ENCODE data around the gene RTP5. TPM values are rescaled to one million over a fixed set of nuclear protein-coding genes. Genes with fewer than 3 reads are reported as not detected.
A peak's percentile ranks its signal among the peaks of the same experiment; 100 is the strongest.
"Not testable (repeated sequence)": the region's sequence is repeated elsewhere in the genome, so short reads cannot be mapped to it uniquely, and the experiment has no call there.

RTP5 gene
- total RNA-seq, 1 experiment from 2014 or later = not detected

DNA sequence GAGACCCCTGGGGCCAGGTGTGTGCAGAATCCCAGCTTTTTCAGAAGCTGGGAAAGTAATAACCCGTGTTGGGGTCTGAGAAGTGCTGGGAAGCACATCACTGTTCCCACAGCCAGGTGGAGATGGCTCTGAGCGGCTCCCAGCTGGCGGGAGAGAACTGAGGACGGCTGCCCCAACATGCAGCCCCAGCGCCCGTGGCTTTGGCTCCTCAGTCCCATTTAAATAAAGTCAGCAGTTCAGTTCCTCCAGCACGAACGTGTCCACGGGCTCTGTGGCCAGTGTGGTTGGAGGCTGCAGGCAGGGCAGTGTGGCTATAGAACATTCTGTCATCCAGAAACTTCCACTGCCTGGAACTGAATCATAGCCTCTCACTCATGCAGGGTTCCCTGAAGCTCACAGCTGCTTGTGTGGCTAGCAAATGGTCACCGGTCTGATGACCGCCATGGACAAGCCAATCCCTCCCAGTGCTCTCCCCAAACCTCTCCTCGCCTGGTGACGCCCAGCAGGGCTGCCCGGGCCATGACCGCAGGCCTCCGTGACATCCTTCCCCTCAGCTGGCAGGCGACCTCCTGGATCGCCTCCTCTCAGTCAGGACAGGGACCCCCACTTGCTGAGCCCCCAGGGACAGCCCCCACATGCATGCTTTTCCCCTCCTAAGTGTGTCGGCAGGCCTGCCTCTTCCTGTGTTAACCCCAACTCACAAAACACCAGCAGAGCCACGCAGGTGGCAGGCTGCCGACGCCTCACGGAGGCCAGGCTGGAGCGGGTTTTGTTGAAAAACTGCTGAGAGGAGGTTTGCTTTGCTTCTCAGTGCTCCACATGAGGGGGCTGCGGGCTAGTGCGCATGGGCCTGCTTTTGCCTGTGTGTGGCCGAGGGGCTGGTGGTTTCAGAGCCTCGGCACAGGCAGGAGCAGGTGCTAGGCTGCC, 1.3 kb downstream of the RTP5 start:
- DNase-seq (ENCODE audit: low read depth) = no peak

DNA sequence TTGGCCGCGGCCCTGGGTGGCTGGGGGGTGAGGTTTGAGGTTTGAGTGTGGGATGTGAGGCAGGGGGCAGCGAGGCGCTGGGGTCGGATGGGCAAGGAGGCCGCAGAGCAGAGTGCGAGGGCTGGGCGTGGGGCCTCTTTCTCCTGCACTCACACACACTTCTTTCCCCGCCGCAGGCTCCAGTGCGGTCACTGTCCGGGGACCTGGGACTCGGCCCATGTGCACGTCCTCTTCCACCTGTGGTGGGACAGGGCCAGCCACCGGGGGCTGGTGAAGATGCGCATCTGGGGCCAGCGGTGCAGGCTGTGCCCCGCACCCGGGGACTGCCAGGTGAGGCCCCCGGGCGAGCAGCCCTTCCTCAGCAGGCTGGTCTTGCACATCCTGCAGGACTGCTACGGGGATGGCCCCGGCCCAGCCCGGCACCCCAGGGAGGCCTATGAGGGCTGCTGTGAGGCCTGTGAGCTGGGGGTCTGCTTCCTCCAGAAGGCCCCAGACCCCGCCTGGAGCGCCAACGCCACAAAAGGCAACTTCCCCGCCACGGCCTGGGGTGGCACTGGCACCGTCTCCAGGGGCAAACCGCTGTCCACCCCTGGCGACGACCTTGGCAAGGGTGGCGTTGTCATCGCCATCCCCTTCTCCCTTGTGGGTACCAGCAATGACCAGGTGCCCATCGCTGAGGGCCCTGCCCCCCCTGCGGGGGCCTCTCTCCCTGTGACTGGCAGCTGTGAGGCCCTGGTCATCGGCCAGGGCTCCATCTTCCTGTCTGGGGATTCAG, 2.2 kb downstream of the RTP5 start:
- no peak for DNase-seq (ENCODE audit: low read depth)

DNA sequence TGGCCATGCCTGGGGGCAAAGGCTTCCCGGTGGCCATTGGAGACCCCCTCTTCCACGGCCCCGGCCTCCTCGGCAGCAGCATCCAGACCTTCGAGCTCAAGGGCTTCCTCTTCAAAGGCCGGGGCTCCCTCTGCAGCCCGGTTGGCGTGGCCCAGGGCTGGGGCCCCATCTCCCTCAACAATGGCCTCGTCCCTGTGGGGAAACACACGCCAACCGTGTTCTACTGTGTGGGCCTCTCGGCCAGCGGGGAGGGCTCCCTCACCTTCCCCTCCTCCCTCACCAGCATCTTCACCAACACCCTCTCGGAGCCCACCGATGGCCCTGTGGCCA, 2.7 kb downstream of the RTP5 start:
- DNase-seq (ENCODE audit: low read depth) = no peak

DNA sequence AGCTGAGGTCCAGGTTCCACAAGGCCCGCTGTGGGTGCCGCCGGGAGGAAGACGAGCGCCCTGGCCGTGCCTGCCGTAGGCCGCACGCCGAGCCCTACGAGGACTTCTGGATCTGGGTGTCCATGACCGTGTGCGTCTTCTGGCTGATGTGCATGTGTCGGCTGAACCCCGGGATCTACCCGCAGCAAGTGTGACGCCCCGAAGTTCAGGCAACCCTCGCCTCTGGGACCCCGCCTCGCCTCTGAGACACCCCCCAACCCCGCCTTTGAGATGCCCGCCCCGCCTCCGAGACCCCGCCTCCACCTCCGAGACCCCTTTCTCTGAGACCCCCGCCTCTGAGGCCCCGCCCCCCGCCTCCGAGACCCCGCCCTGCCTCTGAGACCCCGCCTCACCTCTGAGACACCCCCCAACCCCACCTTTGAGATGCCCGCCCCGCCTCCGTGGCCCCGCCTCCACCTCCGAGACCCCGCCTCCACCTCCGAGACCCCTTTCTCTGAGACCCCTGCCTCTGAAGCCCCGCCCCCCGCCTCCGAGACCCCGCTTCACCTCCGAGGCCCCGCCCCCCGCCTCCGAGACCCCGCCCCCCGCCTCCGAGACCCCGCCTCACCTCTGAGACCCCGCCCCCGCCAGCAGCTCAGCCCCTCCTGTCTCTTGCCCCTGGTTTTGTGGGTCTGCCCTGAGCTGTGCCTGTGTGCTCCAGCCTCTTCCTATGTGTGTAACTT, 3.7 kb downstream of the RTP5 start:
- DNase-seq (ENCODE audit: low read depth) = no peak

DNA sequence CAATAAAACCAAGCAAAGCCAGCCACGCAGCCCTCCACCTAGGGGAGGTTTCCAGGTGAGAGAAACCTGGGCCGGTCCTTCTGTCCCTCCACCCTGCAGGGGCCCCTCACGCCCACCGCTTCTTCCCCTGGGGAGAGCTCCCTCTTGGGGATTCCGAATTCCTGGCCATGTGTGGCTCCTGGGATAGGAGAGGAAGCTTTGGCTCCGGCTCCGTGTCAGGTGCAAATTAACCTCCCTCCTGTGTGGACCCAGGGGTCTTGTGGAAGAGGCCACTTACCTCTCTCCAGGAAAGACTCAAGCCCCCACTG, 4.2 kb downstream of the RTP5 start:
- DNase-seq (ENCODE audit: low read depth) = no peak

DNA sequence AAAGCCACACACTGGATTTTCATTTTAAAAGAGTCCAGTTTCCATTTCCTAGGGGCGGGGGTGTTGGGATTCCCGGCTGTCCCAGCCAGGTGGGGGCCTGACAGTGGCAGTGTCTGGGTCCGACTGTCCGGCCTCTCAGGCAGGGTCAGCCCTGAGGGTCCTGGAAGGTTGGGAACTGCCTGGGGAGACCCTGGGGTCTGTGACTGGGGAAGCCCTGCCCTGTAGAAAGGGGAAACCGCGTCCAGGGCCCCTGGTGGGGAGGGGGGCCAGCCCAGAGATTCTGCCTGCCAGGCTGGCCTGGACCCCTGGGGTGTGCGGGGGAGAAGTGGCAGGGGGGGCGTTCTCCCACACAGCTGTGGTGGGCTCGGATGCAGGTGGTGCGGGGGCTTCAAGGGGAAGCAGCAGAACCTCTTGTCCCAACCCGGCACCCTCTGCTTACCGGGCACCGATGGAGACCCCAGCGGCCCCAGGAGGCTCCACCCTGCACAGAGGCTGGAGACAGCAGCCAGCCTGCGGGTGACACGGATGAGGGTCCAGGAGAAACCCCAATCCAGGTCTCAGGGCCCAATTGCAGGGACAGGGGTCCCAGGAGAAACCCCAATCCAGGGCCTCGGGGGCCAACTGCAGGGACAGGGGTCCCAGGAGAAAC, 4.9 kb downstream of the RTP5 start:
- no peak for DNase-seq (ENCODE audit: low read depth)

DNA sequence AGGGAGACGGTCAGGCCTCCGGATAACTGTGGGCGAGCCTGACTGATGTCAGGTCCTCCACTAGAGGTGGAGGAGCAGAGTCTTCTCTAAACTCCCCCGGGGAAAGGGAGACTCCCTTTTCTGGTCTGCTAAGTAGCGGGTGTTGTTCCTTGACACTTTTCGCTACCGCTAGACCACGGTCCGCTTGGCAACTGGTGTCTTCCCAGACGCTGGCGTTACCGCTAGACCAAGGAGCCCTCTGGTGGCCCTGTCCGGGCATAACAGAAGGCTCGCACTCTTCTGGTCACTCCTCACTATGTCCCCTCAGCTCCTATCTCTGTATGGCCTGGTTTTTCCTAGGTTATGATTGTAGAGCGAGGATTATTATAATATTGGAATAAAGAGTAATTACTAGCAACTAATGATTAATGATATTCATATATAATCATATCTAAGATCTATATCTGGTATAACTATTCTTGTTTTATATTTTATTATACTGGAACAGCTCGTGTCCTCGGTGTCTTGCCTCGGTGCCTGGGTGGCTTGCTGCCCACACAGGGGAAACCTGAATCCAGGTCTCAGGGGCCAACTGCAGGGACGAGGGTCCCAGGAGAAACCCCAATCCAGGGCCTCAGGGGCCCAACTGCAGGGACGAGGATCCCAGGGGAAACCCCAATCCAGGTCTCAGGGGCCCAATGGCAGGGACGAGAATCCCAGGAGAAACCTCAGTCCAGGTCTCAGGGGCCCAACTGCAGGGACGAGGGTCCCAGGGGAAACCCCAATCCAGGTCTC, 6.4 kb downstream of the RTP5 start:
- DNase-seq (ENCODE audit: low read depth) = not testable (repeated sequence)

DNA sequence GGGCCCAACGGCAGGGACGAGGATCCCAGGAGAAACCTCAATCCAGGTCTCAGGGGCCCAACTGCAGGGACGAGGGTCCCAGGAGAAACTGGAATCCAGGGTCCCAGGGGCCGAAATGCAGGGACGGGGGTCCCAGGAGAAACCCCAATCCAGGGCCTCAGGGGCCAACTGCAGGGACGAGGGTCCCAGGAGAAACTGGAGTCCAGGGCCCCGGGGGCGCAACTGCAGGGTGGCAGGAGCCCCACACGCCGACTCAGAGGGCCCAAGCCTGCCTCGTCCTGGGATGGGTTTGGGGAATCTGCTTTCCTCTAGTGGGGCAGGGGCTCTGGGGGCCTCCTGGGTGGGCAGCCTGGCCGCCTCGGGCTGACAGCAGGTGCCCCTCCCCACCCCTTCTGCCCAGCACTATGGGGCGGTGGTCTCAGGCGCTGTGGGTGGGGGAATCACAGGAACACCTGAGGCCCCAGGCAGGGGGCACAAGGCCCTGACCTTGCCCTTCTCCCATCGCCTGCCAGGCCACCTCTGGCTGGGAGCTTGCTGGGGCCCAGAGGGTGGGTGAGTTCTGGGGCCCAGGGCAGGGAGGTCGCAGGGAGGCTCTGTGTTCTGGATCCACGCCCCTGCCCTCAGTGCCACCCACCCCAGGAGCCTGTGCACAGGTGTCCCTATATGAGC, 7.1 kb downstream of the RTP5 start:
- no peak for DNase-seq (ENCODE audit: low read depth)

DNA sequence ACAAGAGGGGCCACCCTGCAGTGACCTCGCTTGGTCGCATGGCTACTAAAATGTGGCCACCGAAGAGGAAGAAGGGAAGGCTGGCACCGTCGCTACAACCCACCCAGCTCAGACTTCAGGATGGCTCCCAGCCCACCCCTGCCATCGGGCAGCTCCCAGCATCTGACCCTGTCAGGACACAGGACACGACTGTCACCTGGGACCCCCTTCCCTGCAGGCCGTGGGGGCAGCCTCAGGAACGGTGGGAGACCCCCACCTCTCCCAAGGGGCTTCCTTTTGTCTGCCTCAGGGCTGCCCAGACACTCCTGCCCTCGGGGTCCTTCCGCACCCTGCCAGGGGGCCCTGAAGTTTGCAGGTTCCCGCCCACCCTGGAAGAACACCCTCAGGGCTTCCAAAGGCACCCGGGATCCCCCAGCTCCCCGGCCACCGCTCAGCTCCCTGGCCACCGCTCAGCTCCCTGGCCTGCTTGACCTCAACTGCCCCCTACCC, 7.7 kb downstream of the RTP5 start:
- no peak for DNase-seq (ENCODE audit: low read depth)

DNA sequence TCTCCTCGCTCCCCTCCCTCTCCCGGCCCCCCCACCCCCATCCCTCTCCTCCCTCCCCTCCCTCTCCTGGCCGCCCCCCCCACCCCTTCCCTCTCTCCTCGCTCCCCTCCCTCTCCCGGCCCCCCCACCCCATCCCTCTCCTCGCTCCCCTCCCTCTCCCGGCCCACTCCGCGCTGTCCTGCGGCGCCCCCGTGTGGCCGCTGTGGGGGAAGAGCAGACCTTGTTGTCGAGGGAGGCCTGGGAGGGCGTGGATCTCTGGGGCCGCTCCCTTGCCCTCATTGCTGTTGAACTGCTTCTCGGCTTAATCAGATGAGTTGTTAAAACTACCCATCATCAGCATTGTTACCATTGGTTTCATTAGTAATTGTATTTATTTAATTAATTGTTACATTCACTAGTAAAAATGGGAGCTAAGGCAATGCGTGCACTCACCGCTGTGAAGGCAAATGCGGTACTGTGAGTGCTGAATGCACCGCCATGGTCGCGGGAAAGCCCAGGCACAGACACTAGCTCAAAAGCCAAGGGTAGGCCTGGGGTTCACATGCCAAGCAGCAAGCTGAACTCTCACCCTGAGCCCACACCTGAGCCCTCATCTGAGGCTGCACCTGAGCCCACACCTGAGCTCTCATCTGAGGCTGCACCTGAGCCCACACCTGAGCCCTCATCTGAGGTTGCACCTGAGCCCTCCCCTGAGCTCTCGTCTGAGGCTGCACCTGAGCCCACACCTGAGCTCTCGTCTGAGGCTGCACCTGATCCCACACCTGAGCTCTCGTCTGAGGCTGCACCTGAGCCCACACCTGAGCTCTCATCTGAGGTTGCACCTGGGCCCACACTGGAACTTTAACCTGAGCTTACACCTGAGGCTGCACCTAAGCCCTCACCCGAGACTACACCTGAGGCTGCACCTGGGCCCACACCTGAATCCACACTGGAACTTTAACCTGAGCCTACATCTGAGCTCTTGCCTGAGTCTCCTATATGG, 8.8 kb downstream of the RTP5 start:
- DNase-seq (ENCODE audit: low read depth) = peak; percentile 59

DNA sequence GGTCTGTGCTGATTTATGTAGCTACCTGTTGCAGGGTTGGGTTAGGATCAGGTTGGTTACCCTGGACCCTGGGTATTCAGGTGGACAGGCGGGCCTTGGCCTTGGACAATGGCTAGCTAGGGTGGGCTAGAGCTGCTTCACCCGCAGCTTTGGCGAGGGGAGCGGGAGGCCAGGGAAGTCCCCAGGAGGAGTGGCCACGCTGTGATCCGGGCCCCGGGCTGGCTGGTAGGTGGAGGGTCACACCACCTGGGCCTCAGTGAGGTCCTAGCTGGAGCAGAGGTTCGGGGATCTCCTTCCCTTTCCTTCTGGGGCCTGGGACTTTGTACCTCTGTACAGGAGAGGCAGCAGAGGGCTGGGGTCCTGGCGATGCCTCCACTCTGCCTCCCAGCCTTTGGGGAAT, 9.8 kb downstream of the RTP5 start:
- DNase-seq (ENCODE audit: low read depth) = no peak

DNA sequence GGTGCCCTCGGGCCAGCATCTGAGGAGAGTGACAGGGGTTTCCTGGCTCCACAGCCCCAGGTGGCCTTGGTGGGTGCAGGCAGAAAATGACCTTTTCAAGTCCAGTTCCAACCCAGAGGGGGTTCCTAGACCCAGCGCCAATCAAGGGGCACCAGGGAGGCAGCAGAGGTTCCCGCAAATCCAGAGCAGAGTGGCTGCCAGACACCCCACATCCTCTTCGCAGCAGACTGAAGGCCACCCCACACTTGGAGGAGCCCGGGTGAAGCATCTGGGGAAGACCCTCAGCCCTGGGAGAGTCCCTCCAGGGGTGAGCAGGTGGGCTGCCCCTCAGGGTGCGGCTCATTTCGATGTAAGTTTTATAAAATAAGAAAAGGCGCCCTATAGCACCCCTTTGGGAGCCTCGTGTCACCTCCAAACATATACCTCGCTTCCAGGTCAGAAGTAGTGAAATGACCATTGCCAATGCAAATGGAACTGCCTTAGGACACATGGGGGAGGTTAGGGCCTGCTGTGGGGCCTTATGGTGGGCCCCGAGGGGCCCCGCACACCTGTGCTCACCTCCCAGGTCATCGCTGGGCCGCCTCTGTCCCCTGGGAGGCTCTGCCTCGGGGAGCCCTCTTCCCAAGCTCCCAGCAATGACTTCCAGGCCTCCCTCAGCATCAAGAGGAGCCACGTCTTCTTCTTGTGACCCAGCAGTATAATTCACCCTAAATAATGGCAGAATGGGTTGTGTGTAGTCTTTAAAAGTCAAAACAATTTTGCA, 11.0 kb downstream of the RTP5 start:
- DNase-seq (ENCODE audit: low read depth) = no peak

DNA sequence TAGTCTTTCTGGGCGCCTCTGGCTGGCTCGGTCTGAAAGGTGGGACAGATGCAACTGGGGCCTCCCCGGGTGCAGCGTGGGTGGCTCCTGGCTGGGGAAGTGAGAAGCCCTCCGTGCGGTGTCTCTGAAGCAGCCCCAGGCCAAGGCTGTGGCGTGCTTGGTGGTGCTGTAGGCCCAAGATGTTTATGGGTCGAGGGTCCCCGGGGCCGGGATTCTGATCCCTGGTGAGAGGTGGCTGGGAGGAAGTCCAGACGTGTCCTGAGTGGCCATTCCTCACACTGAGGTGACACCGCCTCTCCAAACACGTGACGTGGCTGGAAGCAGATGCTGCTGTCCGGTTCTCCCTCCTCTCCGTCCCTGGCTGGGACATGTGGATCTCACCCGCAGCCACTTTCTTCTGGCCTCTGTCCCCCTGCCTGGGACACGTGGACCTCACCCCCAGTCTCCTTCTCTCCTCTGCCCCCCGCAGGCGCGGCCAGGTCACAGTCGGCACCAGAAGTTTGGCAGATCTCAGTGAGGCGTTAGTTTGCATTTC, 12.6 kb downstream of the RTP5 start:
- DNase-seq (ENCODE audit: low read depth) = no peak

DNA sequence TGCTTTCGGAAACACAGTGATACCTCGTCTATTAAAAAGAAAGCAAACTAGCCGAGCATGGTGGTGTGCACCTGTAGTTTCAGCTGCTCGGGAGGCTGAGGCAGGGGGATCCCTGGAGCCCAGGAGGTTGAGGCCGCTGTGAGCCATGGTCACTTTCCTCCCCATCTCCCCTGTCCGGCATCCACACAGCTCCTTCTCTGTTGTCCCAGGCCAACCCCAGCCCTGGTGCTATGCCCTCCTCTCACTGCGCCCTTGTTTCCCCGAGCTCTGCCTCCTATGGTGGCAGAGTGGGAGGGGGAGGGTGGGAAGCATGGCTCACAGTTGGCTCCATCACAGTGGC, 15.4 kb downstream of the RTP5 start:
- DNase-seq (ENCODE audit: low read depth) = no peak

DNA sequence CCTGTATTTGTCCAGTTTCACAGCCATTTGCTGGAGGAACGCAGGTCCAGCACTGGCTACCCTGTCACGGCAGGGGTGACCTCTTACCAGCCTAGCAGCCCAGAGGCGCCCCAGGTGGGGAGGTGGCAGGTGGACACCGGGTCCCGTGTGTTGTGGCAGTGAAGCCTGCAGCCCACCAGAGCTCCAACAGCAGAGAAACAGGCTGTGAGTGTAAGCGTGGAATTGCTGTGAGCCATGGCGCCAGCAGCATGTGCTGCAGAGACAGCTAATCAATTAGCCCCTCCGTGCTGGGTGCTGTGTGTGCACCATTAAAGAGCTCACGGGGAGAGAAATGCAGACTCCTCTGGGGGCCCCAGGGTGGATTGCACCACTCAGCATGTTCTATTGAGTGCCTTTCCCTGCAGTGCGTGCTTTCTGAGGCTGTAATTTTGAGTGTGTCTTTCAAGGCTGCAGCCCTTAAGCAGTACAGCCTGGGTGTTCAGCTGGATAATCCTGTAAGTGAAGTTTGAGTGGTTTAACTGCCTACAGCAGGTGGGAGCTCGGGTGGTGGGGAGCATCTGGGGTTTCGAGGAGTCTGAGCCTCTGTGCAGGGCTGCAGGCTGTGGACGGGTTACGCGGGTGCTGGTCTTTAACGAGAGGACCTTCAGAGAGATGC, 15.9 kb downstream of the RTP5 start:
- no peak for DNase-seq (ENCODE audit: low read depth)

DNA sequence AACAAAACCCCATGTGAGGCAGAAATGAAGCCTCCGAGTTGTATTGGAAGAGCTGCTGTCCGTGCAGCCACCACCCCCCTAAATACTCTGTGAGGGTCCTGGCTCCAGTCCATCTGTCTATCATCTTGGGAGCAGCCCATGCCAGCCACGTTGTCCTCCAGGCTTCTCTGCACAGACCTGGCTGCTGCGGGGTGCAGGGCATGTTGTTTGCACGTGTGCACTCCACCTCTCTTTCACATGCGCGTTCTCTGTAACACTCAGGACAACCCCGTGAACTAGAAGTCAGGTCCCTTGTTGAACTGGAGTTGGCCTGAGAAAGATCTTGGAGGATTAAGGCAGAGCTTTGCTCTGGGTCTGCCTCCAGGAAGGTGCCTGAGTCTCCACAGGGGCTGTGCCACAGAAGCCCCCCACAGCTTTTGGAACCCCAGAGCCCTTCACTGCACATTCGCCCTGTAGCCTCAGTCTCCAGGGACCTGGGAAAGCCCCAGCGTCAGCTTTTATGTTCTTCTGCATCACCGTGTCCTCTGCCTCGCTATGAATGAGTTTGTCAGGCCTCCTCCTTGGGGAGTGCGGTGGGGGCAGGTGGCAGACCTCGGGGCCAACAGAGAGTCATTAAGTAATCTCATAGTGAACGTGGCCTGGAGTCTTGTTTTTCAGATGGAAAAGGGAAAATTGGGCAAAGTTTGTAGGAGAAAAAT, 16.6 kb downstream of the RTP5 start:
- DNase-seq (ENCODE audit: low read depth) = no peak

DNA sequence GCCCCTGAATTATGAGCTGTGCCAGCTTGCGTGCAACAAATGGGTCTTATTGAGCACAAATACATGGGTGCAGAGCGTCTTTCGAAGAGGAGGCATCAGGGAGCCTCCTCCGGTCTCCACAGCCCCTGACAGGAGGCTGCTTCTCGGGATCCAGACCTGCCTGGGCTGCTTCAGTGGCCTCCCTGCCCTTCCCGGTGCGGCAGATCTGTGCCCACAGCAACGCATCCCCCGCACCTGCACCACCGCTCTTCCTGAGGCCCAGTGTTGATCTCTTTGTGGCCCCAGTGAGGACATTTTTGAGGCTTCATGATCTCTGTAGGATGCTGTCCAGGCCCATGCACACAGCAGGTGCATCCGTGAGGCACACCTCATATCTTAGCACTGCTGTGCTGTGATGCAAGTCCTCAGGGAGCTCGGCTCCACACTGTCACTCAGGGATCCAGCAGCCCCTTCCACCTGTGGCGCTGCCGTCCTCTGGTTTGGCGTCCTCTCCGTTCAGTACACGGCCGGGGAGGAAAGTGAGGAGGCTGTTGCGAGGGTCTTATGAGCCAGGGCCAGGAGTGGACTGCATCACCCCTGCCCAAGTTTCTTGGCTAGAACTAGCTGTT, 17.4 kb downstream of the RTP5 start:
- no peak for DNase-seq (ENCODE audit: low read depth)
